Inflammatory macrophage (primary cell): ENCODE data around the gene NLRP4.
"Not testable (repeated sequence)": the region's sequence is repeated elsewhere in the genome, so short reads cannot be mapped to it uniquely, and the experiment has no call there.

Source experiments
- DNase-seq, 2 donors: peaks; one replicate each; pipeline ENCODE4 v3.0.0-alpha.2; 2020 to 2022

Gene NLRP4

GRCh38 chr19:55882626-55883025 is 46.3 kb downstream of the NLRP4 start:
- no peak for DNase-seq

GRCh38 chr19:55898911-55899310 is 62.6 kb downstream of the NLRP4 start:
- no peak for DNase-seq

GRCh38 chr19:55901369-55902079 is 65.2 kb downstream of the NLRP4 start:
- no peak for DNase-seq

- no peak for DNase-seq
Observed at GRCh38 chr19:55902080-55902751, 65.9 kb downstream of the NLRP4 start.

- DNase-seq = no peak
Observed at GRCh38 chr19:55907286-55907685, 70.9 kb downstream of the NLRP4 start.

GRCh38 chr19:55907746-55908145 is 71.4 kb downstream of the NLRP4 start:
- no peak for DNase-seq

GRCh38 chr19:55909801-55910200 is 73.5 kb downstream of the NLRP4 start:
- DNase-seq = no peak

- no peak for DNase-seq
Observed at GRCh38 chr19:55912916-55913315, 76.6 kb downstream of the NLRP4 start.

- no peak for DNase-seq
Observed at GRCh38 chr19:55913643-55914268, 77.4 kb downstream of the NLRP4 start.

- no peak for DNase-seq
Observed at GRCh38 chr19:55923556-55923955, 87.2 kb downstream of the NLRP4 start.

GRCh38 chr19:55927991-55928390 is 91.7 kb downstream of the NLRP4 start:
- DNase-seq = no peak

GRCh38 chr19:55929258-55929657 is 92.9 kb downstream of the NLRP4 start:
- not testable (repeated sequence) for DNase-seq

- DNase-seq = no peak
Observed at GRCh38 chr19:55930996-55931515, 94.7 kb downstream of the NLRP4 start.
